Measurements from ENCODE around the gene HOXB9. TPM values are rescaled to one million over a fixed set of nuclear protein-coding genes. Genes with fewer than 3 reads are reported as not detected.
A peak's percentile ranks its signal among the peaks of the same experiment; 100 is the strongest.

HOXB9 gene
- total RNA-seq, 3 donors from 2014 or later (not counting 1 experiment from before 2014, with no cell fraction given), result 0.12 to 1.0 (median 0.18) TPM

- peaks cover 79 to 88% of the 10 kb centered on the region in 2 donors for H3K27me3 Mint-ChIP-seq (ENCODE audit: low read depth in 2 of 2)
- DNase-seq (no peak), ATAC-seq (no peak)
- H3K4me3 Mint-ChIP-seq, result peak overlapping the region; percentile 89
- H3K27ac Mint-ChIP-seq, result no peak overlapping the region
- H3K4me3 ChIP-seq (ENCODE audit: low read length), result no peak overlapping the region
- peaks cover 28 to 35% of the 10 kb centered on the region in 2 donors for H3K4me1 Mint-ChIP-seq
- intact Hi-C loops (cut with micrococcal nuclease), result no loop called here
- WGBS (ENCODE audit: insufficient coverage), result 86% methylated on average over 4 of the region's 5 CpGs
- no peaks in the 10 kb centered on the region for H3K9me3 Mint-ChIP-seq
- H3K4me1 ChIP-seq (ENCODE audit: control insufficient read depth, insufficient read depth, low read length), result peaks cover 50% of the 10 kb centered on the region
- no peak for TF ChIP-seq CTCF (IDR thresholded peaks at IDR 0.05)
- H3K36me3 Mint-ChIP-seq, result no peaks in the 10 kb centered on the region
- peaks cover 89% of the 10 kb centered on the region for H3K27me3 ChIP-seq (ENCODE audit: control insufficient read depth, insufficient read depth, low read length)
- H3K36me3 ChIP-seq (ENCODE audit: control insufficient read depth, insufficient read depth, low read length), result no peaks in the 10 kb centered on the region
- no peaks in the 10 kb centered on the region for H3K9me3 ChIP-seq (ENCODE audit: control insufficient read depth, insufficient read depth, low read length)
- H3K27ac ChIP-seq (ENCODE audit: low read length), result no peak overlapping the region
Measured at GRCh38 chr17:48599354-48599753, 26.8 kb downstream of the HOXB9 start.

GRCh38 chr17:48598736-48599135, 27.4 kb downstream of the HOXB9 start:
- intact Hi-C loops (cut with micrococcal nuclease), result no loop called here
- 65% methylated on average over 5 of the region's 7 CpGs for WGBS (ENCODE audit: insufficient coverage)
- Mint-ChIP-seq H3K36me3 (no peaks in the 10 kb centered on the region), H3K9me3 (no peaks in the 10 kb centered on the region), H3K27me3 (ENCODE audit: low read depth in 2 of 2) (peaks cover 78 to 90% of the 10 kb centered on the region in 2 donors), H3K4me3 (peak overlapping the region; percentile 89), H3K4me1 (peaks cover 31 to 39% of the 10 kb centered on the region in 2 donors), H3K27ac (no peak overlapping the region)
- ATAC-seq (no peak), DNase-seq (no peak)
- no peaks in the 10 kb centered on the region for H3K36me3 ChIP-seq (ENCODE audit: control insufficient read depth, insufficient read depth, low read length)
- no peak for TF ChIP-seq CTCF (IDR thresholded peaks at IDR 0.05)
- no peak overlapping the region for H3K27ac ChIP-seq (ENCODE audit: low read length)
- no peak overlapping the region for H3K4me3 ChIP-seq (ENCODE audit: low read length)
- peaks cover 51% of the 10 kb centered on the region for H3K4me1 ChIP-seq (ENCODE audit: control insufficient read depth, insufficient read depth, low read length)
- no peaks in the 10 kb centered on the region for H3K9me3 ChIP-seq (ENCODE audit: control insufficient read depth, insufficient read depth, low read length)
- H3K27me3 ChIP-seq (ENCODE audit: control insufficient read depth, insufficient read depth, low read length), result peaks cover 85% of the 10 kb centered on the region

- Mint-ChIP-seq H3K9me3 (no peaks in the 10 kb centered on the region), H3K36me3 (no peaks in the 10 kb centered on the region), H3K4me1 (peaks cover 38 to 46% of the 10 kb centered on the region in 2 donors), H3K27ac (peak overlapping the region in 1 of 2 donors; percentile 81), H3K27me3 (ENCODE audit: low read depth in 2 of 2) (peaks cover 76 to 90% of the 10 kb centered on the region in 2 donors), H3K4me3 (peak overlapping the region; percentile 89)
- peaks cover 84% of the 10 kb centered on the region for H3K27me3 ChIP-seq (ENCODE audit: control insufficient read depth, insufficient read depth, low read length)
- WGBS (ENCODE audit: insufficient coverage), result under 1% methylated on average over 61 of the region's 68 CpGs
- intact Hi-C loops (cut with micrococcal nuclease), result loop anchor here (2.0 kb wide), 1 partner anchor 15 kb away; no protein-coding TSS in a partner anchor
- H3K4me3 ChIP-seq (ENCODE audit: low read length), result peak overlapping the region; percentile 30
- H3K9me3 ChIP-seq (ENCODE audit: control insufficient read depth, insufficient read depth, low read length), result no peaks in the 10 kb centered on the region
- no peak for TF ChIP-seq CTCF (IDR thresholded peaks at IDR 0.05)
- DNase-seq (peak; percentile 37 to 71), ATAC-seq (peak; percentile 44 to 61 (median 55))
- peaks cover 56% of the 10 kb centered on the region for H3K4me1 ChIP-seq (ENCODE audit: control insufficient read depth, insufficient read depth, low read length)
- no peaks in the 10 kb centered on the region for H3K36me3 ChIP-seq (ENCODE audit: control insufficient read depth, insufficient read depth, low read length)
- no peak overlapping the region for H3K27ac ChIP-seq (ENCODE audit: low read length)
Measured at GRCh38 chr17:48597778-48598631, 28.2 kb downstream of the HOXB9 start.

All from natural killer cell (primary cell).